ENCODE data around the gene SLC22A23.

SLC22A23 gene

GRCh38 chr6:3371222-3371949 is 85.5 kb downstream of the SLC22A23 start:
- H3K36me3 ChIP-seq (ENCODE audit: insufficient read depth, low read length) = no peaks in the 10 kb centered on the region
- no peak overlapping the region for H3K9ac ChIP-seq (ENCODE audit: low read depth, low read length)
- WGBS = 97% methylated on average over 5 of the region's 5 CpGs
- H3K27me3 ChIP-seq (ENCODE audit: insufficient read depth, low read length) = no peaks in the 10 kb centered on the region
- 0 out of 2 replicates have a peak, but pooled peaks cover 4% of the 10 kb centered on the region for H3K4me1 ChIP-seq (ENCODE audit: insufficient read depth, low read length)
- no peak overlapping the region for H3K27ac ChIP-seq (ENCODE audit: low read depth, low read length)
- no peak overlapping the region for H3K4me3 ChIP-seq (ENCODE audit: low read length)
- no peaks in the 10 kb centered on the region for H3K9me3 ChIP-seq (ENCODE audit: insufficient read depth, low read depth, low read length)

GRCh38 chr6:3370361-3371221 is 86.3 kb downstream of the SLC22A23 start:
- 92% methylated on average over 15 of the region's 15 CpGs for WGBS
- H3K4me3 ChIP-seq (ENCODE audit: low read length) = no peak overlapping the region
- no peak overlapping the region for H3K9ac ChIP-seq (ENCODE audit: low read depth, low read length)
- H3K36me3 ChIP-seq (ENCODE audit: insufficient read depth, low read length) = no peaks in the 10 kb centered on the region
- no peaks in the 10 kb centered on the region for H3K9me3 ChIP-seq (ENCODE audit: insufficient read depth, low read depth, low read length)
- no peaks in the 10 kb centered on the region for H3K27me3 ChIP-seq (ENCODE audit: insufficient read depth, low read length)
- no peak overlapping the region for H3K27ac ChIP-seq (ENCODE audit: low read depth, low read length)
- H3K4me1 ChIP-seq (ENCODE audit: insufficient read depth, low read length) = 0 out of 2 replicates have a peak, but pooled peaks cover 4% of the 10 kb centered on the region

DNA sequence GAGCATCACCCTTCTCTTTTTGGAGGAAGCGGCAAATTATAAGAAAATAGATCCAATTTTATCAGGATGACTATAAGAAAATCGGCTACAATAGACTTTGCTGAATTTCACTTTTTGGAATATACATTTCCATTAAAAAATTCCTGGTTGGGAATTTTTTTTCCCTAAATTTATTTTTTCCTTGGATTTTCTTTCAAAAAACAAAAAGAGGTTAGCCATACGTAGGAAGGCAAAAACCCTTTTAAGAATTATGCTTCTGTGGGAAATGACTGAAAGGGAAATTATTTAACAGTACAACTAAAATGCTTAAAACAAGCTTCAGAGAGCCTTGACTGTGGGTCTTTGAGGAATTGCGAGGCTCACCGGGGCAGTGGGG is 86.9 kb downstream of the SLC22A23 start:
- H3K4me1 ChIP-seq (ENCODE audit: insufficient read depth, low read length) = 0 out of 2 replicates have a peak, but pooled peaks cover 4% of the 10 kb centered on the region
- H3K4me3 ChIP-seq (ENCODE audit: low read length) = no peak overlapping the region
- H3K27ac ChIP-seq (ENCODE audit: low read depth, low read length) = no peak overlapping the region
- H3K9ac ChIP-seq (ENCODE audit: low read depth, low read length) = no peak overlapping the region
- no peaks in the 10 kb centered on the region for H3K27me3 ChIP-seq (ENCODE audit: insufficient read depth, low read length)
- no peaks in the 10 kb centered on the region for H3K9me3 ChIP-seq (ENCODE audit: insufficient read depth, low read depth, low read length)
- 95% methylated on average over 3 of the region's 5 CpGs for WGBS
- no peaks in the 10 kb centered on the region for H3K36me3 ChIP-seq (ENCODE audit: insufficient read depth, low read length)

DNA sequence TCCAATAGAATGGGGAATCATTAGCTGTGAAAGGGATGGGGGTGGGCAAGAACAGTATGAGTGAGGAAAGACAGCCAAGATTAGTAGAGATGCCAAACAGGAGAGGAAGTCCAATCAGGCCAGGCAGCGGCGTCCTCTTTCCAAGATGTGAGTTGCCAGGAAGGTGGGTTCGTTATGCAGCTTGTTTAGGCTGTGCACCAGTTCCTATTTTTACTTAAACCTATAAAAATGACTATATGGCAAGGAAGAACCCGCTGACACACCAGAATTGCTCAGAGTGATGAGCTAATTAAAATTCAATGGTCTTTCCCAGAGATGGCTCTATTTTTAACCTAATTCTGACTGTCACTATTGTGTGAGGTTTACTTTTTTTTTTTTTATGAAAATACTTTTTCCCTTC is 88.2 kb downstream of the SLC22A23 start:
- Histone ChIP-seq H3K4me3 (ENCODE audit: low read length) (no peak overlapping the region), H3K27ac (ENCODE audit: low read depth, low read length) (no peak overlapping the region), H3K9ac (ENCODE audit: low read depth, low read length) (no peak overlapping the region), H3K4me1 (ENCODE audit: insufficient read depth, low read length) (0 out of 2 replicates have a peak, but pooled peaks cover 4% of the 10 kb centered on the region), H3K36me3 (ENCODE audit: insufficient read depth, low read length) (no peaks in the 10 kb centered on the region), H3K27me3 (ENCODE audit: insufficient read depth, low read length) (no peaks in the 10 kb centered on the region), H3K9me3 (ENCODE audit: insufficient read depth, low read depth, low read length) (no peaks in the 10 kb centered on the region)
- 93% methylated on average over 4 of the region's 4 CpGs for WGBS

GRCh38 chr6:3367630-3368029 is 89.2 kb downstream of the SLC22A23 start:
- Histone ChIP-seq H3K4me1 (ENCODE audit: insufficient read depth, low read length) (0 out of 2 replicates have a peak, but pooled peaks cover 4% of the 10 kb centered on the region), H3K4me3 (ENCODE audit: low read length) (no peak overlapping the region), H3K27ac (ENCODE audit: low read depth, low read length) (no peak overlapping the region), H3K9me3 (ENCODE audit: insufficient read depth, low read depth, low read length) (no peaks in the 10 kb centered on the region), H3K36me3 (ENCODE audit: insufficient read depth, low read length) (no peaks in the 10 kb centered on the region), H3K27me3 (ENCODE audit: insufficient read depth, low read length) (no peaks in the 10 kb centered on the region), H3K9ac (ENCODE audit: low read depth, low read length) (no peak overlapping the region)
- 57% methylated on average over 5 of the region's 5 CpGs for WGBS

DNA sequence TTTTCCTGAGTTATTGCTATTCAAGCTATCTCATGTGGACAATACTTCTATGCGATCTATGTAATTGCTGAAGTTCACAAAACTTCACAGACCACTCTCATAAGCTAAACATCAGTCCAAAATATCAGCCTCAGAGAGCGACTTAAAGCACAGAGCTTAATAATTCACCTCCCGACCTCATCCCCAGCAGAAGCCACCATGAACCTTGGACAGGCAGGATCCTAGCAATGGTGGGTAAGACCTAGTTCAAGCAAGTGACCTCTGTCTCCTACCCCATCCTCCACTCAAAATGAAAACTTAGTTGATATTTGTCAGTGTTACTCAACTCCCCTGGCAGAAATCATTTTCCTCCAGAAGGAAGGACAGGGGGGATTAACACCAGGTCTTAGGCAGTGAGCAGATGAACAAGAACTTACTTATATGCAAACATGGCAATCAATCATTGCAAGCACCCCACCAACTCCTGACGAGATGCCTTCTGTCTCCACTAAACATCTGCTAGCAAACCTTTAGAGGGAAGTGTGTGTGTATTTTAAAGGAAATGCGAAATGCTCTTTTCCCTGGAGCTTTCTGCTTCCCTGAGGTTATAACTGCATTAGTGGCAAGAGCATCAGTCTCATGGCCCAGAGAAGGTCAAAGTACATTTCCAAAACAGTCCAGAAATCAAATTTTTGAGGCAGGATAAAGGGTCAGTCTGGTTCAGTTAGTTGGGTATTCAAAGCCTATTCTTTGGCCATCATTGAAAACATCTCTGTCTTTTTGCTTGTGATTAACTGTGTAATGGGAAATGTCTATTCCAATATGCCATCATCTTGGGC is 90.0 kb downstream of the SLC22A23 start:
- Histone ChIP-seq H3K36me3 (ENCODE audit: insufficient read depth, low read length) (no peaks in the 10 kb centered on the region), H3K4me3 (ENCODE audit: low read length) (no peak overlapping the region), H3K27ac (ENCODE audit: low read depth, low read length) (no peak overlapping the region), H3K9me3 (ENCODE audit: insufficient read depth, low read depth, low read length) (no peaks in the 10 kb centered on the region), H3K4me1 (ENCODE audit: insufficient read depth, low read length) (0 out of 2 replicates have a peak, but pooled peaks cover 4% of the 10 kb centered on the region), H3K9ac (ENCODE audit: low read depth, low read length) (no peak overlapping the region), H3K27me3 (ENCODE audit: insufficient read depth, low read length) (no peaks in the 10 kb centered on the region)
- WGBS = 95% methylated on average over 4 of the region's 5 CpGs

DNA sequence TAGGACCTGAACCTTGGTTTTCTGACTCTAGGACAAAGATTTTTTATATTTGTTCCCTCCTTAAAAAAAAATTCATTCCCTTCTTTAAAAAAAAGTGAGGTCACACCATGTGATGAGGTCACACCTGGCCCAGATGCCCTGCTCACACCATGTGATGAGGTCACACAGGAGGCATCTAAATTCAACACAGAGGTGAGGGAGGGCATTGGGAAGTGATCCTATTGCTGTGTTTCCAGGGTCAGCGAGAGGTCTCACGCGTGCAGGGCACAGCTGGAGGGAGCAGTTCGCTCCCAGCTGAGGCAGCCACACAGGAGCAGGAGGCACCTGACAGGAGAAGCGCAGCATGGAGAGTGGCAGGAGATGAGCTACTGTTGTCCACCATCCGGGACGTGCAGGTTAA is 92.5 kb downstream of the SLC22A23 start:
- no peak overlapping the region for H3K9ac ChIP-seq (ENCODE audit: low read depth, low read length)
- H3K4me3 ChIP-seq (ENCODE audit: low read length) = no peak overlapping the region
- peaks cover 7% of the 10 kb centered on the region for H3K4me1 ChIP-seq (ENCODE audit: insufficient read depth, low read length)
- H3K27ac ChIP-seq (ENCODE audit: low read depth, low read length) = no peak overlapping the region
- 68% methylated on average over 7 of the region's 7 CpGs for whole genome bisulfite sequencing
- H3K36me3 ChIP-seq (ENCODE audit: insufficient read depth, low read length) = no peaks in the 10 kb centered on the region
- no peaks in the 10 kb centered on the region for H3K9me3 ChIP-seq (ENCODE audit: insufficient read depth, low read depth, low read length)
- H3K27me3 ChIP-seq (ENCODE audit: insufficient read depth, low read length) = no peaks in the 10 kb centered on the region

DNA sequence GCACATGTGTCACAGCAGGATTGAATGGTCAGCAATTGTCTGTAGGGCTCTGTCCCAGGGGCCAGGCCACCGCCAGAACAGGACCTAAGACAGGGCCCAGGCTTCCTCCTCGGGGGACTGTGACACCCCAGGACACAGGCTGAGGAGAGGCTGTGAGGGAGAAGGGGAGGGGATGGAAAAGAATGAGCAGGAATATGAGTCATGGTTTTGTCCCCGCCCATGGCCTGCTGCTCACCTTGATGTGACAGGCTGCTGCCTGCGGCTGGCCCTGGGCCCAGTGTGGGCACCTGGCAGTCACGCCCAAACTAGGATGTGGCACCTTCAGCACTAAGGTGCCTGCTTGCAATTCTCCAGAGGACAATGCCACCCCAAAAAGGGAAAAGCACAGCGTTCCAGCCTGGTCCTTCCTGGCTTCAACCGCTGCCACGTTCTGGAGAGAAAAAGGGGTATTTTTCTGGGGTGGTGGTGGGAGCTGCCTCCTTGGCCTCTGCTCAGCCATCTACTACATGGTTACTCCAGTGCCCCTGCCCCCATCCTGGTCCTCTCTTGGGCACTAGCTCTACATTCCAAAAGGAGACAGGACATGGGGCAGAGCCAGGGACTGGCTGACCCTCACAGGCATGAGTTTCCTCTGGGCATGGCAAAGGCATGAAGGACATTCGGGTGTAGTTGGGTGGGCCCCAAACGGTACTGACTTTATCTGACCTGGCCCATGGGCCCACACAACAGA is 93.4 kb downstream of the SLC22A23 start:
- no peaks in the 10 kb centered on the region for H3K9me3 ChIP-seq (ENCODE audit: insufficient read depth, low read depth, low read length)
- 83% methylated on average over 10 of the region's 10 CpGs for WGBS
- H3K27ac ChIP-seq (ENCODE audit: low read depth, low read length) = no peak overlapping the region

DNA sequence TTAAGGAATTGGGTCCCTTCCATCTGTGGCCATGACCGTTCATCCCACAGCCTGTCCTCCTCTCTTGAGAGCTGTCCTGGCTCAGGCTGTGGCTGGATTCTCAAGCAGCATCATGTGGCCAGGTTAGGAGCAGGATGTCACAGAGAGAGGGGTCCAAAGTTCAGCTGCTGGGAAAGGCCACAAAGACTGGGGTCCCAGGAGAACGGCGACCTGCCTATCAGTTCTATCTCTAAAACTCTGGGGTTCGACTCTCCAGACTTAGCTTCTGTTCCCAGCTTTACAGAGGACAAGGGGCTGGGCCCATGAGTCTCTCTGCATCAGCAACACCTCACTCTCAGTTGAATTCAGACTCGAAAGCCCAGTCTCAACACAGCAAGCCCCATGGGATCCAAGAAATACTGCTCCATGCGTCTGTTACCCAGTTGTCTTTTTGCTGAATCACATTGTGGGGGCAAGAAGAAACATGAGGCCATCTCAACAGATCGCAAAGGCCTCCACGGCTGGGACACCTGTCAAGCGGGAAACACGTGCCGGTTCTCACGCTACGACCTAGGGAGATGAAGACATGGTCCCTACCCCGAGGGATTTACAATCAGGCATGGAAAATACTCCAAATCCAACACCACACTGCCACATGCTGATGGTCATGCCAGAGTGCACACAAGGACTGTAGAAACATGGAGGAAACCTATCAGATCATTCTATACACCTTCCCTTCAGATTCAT is 95.4 kb downstream of the SLC22A23 start:
- H3K4me1 ChIP-seq (ENCODE audit: insufficient read depth, low read length) = peaks cover 24% of the 10 kb centered on the region
- H3K27ac ChIP-seq (ENCODE audit: low read depth, low read length) = no peak overlapping the region
- H3K9ac ChIP-seq (ENCODE audit: low read depth, low read length) = no peak overlapping the region
- no peaks in the 10 kb centered on the region for H3K9me3 ChIP-seq (ENCODE audit: insufficient read depth, low read depth, low read length)
- 87% methylated on average over 14 of the region's 14 CpGs for WGBS
- H3K4me3 ChIP-seq (ENCODE audit: low read length) = no peak overlapping the region
- H3K27me3 ChIP-seq (ENCODE audit: insufficient read depth, low read length) = no peaks in the 10 kb centered on the region
- no peaks in the 10 kb centered on the region for H3K36me3 ChIP-seq (ENCODE audit: insufficient read depth, low read length)

More for the DNA sequence above, 93.4 kb downstream of the SLC22A23 start:
- H3K36me3 ChIP-seq (ENCODE audit: insufficient read depth, low read length) = no peaks in the 10 kb centered on the region
- H3K9ac ChIP-seq (ENCODE audit: low read depth, low read length) = no peak overlapping the region
- no peak overlapping the region for H3K4me3 ChIP-seq (ENCODE audit: low read length)
- H3K27me3 ChIP-seq (ENCODE audit: insufficient read depth, low read length) = no peaks in the 10 kb centered on the region
- peaks cover 7% of the 10 kb centered on the region for H3K4me1 ChIP-seq (ENCODE audit: insufficient read depth, low read length)

- 93% methylated on average over 16 of the region's 16 CpGs for WGBS
- no peak overlapping the region for H3K27ac ChIP-seq (ENCODE audit: low read depth, low read length)
- no peaks in the 10 kb centered on the region for H3K27me3 ChIP-seq (ENCODE audit: insufficient read depth, low read length)
- H3K4me1 ChIP-seq (ENCODE audit: insufficient read depth, low read length) = peaks cover 26% of the 10 kb centered on the region
- no peaks in the 10 kb centered on the region for H3K36me3 ChIP-seq (ENCODE audit: insufficient read depth, low read length)
- no peak overlapping the region for H3K9ac ChIP-seq (ENCODE audit: low read depth, low read length)
- no peak overlapping the region for H3K4me3 ChIP-seq (ENCODE audit: low read length)
- H3K9me3 ChIP-seq (ENCODE audit: insufficient read depth, low read depth, low read length) = no peaks in the 10 kb centered on the region
Measured at GRCh38 chr6:3360727-3361045, 96.2 kb downstream of the SLC22A23 start.
